ENCODE data around the gene NACA.

NACA gene

DNA sequence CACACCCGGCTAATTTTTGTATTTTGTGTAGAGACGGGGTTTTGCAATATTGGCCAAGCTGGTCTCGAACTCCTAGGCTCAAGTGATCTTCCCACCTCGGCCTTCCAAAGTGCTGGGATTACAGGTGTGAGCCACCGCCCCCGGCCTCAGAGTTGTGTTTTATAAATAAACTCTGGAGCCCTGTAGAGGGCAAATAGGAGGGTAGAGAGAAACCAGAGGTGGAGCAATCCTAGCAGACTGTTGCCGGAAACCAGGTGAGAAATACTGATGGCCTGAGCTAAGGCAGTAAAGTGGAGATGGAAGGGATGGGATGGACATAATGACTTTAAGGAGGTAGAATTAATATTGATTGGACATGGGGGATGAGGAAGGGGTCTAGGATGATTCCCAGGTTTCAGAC lies 35.4 kb upstream of the NACA start (continued):
- TF ChIP-seq, protein P1, sequence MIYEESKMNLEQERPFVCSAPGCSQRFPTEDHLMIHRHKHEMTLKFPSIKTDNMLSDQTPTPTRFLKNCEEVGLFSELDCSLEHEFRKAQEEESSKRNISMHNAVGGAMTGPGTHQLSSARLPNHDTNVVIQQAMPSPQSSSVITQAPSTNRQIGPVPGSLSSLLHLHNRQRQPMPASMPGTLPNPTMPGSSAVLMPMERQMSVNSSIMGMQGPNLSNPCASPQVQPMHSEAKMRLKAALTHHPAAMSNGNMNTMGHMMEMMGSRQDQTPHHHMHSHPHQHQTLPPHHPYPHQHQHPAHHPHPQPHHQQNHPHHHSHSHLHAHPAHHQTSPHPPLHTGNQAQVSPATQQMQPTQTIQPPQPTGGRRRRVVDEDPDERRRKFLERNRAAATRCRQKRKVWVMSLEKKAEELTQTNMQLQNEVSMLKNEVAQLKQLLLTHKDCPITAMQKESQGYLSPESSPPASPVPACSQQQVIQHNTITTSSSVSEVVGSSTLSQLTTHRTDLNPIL (CRISPR knock-in tag; IDR thresholded peaks at IDR 0.05; ENCODE audit: low read depth): no peak
- no peak for TF ChIP-seq ARNTL (CRISPR knock-in tag; IDR thresholded peaks at IDR 0.05; ENCODE audit: borderline replicate concordance, low read depth)
- TF ChIP-seq ISL1 (CRISPR knock-in tag; IDR thresholded peaks at IDR 0.05): no peak

DNA sequence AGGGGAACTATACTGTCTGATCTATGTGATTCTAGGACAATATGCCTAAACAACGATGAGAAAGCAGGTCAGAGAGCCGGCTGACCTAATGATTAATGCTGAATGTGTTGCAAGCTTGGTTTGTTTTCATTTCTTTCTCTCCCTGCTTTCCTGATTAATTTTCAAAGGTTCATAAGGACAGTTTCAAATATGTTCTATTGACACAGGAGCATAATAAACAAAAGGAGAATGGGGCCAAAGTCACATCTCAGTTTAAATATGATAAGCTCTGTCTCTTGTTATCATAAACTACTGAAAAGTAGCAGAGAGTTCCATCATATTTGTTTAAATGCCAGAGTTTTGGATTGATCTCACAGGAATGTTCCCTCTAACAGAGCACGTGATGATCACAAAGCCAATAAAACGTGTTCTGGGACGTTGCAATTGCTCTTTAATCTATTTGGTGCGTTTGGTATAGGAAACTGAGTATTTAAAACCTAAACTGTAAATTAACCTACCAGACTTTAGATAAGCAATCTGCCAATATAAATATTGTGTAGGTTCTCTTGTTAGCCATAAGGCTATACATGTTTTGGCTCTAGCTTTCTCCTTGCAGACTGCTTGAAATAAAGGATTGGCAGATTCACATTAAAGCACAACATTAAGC lies 34.3 kb upstream of the NACA start:
- no peak for ATAC-seq
- TF ChIP-seq ZNF8 (CRISPR knock-in tag; IDR thresholded peaks at IDR 0.05) (no peak), ISL1 (CRISPR knock-in tag; IDR thresholded peaks at IDR 0.05) (no peak), PPARA (CRISPR knock-in tag; IDR thresholded peaks at IDR 0.05; ENCODE audit: borderline replicate concordance) (no peak), TOX (CRISPR knock-in tag; IDR thresholded peaks at IDR 0.05; ENCODE audit: borderline replicate concordance) (no peak), OSR1 (CRISPR knock-in tag; IDR thresholded peaks at IDR 0.05) (no peak), TCF4 (CRISPR knock-in tag; IDR thresholded peaks at IDR 0.05; ENCODE audit: borderline replicate concordance) (no peak), ZFP3 (CRISPR knock-in tag; IDR thresholded peaks at IDR 0.05) (no peak), RARB (CRISPR knock-in tag; IDR thresholded peaks at IDR 0.05) (no peak), ZNF565 (CRISPR knock-in tag; conservative IDR thresholded peaks at IDR 0.05; ENCODE audit: low read depth) (no peak), BACH2 (CRISPR knock-in tag; IDR thresholded peaks at IDR 0.05; ENCODE audit: borderline replicate concordance) (no peak), ZC3H10 (CRISPR knock-in tag; IDR thresholded peaks at IDR 0.05) (no peak), ARNTL (CRISPR knock-in tag; IDR thresholded peaks at IDR 0.05; ENCODE audit: borderline replicate concordance, low read depth) (no peak), SNAI2 (CRISPR knock-in tag; IDR thresholded peaks at IDR 0.05) (no peak), ZFP30 (CRISPR knock-in tag; IDR thresholded peaks at IDR 0.05) (no peak)
- TF ChIP-seq, protein P1 (CRISPR knock-in tag; IDR thresholded peaks at IDR 0.05; ENCODE audit: low read depth): no peak
- TF ChIP-seq, protein P2, sequence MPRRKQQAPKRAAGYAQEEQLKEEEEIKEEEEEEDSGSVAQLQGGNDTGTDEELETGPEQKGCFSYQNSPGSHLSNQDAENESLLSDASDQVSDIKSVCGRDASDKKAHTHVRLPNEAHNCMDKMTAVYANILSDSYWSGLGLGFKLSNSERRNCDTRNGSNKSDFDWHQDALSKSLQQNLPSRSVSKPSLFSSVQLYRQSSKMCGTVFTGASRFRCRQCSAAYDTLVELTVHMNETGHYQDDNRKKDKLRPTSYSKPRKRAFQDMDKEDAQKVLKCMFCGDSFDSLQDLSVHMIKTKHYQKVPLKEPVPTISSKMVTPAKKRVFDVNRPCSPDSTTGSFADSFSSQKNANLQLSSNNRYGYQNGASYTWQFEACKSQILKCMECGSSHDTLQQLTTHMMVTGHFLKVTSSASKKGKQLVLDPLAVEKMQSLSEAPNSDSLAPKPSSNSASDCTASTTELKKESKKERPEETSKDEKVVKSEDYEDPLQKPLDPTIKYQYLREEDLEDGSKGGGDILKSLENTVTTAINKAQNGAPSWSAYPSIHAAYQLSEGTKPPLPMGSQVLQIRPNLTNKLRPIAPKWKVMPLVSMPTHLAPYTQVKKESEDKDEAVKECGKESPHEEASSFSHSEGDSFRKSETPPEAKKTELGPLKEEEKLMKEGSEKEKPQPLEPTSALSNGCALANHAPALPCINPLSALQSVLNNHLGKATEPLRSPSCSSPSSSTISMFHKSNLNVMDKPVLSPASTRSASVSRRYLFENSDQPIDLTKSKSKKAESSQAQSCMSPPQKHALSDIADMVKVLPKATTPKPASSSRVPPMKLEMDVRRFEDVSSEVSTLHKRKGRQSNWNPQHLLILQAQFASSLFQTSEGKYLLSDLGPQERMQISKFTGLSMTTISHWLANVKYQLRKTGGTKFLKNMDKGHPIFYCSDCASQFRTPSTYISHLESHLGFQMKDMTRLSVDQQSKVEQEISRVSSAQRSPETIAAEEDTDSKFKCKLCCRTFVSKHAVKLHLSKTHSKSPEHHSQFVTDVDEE (CRISPR knock-in tag; IDR thresholded peaks at IDR 0.05): no peak
- TF ChIP-seq, protein P3, sequence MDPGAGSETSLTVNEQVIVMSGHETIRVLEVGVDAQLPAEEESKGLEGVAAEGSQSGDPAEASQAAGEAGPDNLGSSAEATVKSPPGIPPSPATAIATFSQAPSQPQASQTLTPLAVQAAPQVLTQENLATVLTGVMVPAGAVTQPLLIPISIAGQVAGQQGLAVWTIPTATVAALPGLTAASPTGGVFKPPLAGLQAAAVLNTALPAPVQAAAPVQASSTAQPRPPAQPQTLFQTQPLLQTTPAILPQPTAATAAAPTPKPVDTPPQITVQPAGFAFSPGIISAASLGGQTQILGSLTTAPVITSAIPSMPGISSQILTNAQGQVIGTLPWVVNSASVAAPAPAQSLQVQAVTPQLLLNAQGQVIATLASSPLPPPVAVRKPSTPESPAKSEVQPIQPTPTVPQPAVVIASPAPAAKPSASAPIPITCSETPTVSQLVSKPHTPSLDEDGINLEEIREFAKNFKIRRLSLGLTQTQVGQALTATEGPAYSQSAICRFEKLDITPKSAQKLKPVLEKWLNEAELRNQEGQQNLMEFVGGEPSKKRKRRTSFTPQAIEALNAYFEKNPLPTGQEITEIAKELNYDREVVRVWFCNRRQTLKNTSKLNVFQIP (CRISPR knock-in tag; IDR thresholded peaks at IDR 0.05; ENCODE audit: borderline replicate concordance, low read depth): no peak
- TF ChIP-seq, protein P4, sequence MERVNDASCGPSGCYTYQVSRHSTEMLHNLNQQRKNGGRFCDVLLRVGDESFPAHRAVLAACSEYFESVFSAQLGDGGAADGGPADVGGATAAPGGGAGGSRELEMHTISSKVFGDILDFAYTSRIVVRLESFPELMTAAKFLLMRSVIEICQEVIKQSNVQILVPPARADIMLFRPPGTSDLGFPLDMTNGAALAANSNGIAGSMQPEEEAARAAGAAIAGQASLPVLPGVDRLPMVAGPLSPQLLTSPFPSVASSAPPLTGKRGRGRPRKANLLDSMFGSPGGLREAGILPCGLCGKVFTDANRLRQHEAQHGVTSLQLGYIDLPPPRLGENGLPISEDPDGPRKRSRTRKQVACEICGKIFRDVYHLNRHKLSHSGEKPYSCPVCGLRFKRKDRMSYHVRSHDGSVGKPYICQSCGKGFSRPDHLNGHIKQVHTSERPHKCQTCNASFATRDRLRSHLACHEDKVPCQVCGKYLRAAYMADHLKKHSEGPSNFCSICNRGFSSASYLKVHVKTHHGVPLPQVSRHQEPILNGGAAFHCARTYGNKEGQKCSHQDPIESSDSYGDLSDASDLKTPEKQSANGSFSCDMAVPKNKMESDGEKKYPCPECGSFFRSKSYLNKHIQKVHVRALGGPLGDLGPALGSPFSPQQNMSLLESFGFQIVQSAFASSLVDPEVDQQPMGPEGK (CRISPR knock-in tag; IDR thresholded peaks at IDR 0.05; ENCODE audit: borderline replicate concordance): no peak
- TF ChIP-seq, protein P5, sequence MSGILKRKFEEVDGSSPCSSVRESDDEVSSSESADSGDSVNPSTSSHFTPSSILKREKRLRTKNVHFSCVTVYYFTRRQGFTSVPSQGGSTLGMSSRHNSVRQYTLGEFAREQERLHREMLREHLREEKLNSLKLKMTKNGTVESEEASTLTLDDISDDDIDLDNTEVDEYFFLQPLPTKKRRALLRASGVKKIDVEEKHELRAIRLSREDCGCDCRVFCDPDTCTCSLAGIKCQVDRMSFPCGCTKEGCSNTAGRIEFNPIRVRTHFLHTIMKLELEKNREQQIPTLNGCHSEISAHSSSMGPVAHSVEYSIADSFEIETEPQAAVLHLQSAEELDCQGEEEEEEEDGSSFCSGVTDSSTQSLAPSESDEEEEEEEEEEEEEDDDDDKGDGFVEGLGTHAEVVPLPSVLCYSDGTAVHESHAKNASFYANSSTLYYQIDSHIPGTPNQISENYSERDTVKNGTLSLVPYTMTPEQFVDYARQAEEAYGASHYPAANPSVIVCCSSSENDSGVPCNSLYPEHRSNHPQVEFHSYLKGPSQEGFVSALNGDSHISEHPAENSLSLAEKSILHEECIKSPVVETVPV (CRISPR knock-in tag; IDR thresholded peaks at IDR 0.05): no peak

All from SK-N-SH treated with all-trans-retinoic acid at 6 μM for 48 hours (cell line).